ENCODE measurements around the gene TFAM.

The TFAM gene

GRCh38 chr10:58384999-58385783, at the start of gene TFAM:
TFAM (plus strand) TSS chr10:58385410; CDS start chr10:58385548, 138 bp downstream.
- peak; percentile 92 for DNase-seq
- in situ Hi-C loops (cut with HindIII; ENCODE audit: low pct_ligation_motif_present, low pct_unique_long_range_greater_than_20kb, low sequenced_read_pairs), result no loop called here

GRCh38 chr10:58336242-58336641, 49.0 kb upstream of the TFAM start:
- in situ Hi-C loops (cut with HindIII; ENCODE audit: low pct_ligation_motif_present, low pct_unique_long_range_greater_than_20kb, low sequenced_read_pairs), result no loop called here
- DNase-seq, result no peak

GRCh38 chr10:58341422-58341821, 43.8 kb upstream of the TFAM start:
- no peak for DNase-seq
- in situ Hi-C loops (cut with HindIII; ENCODE audit: low pct_ligation_motif_present, low pct_unique_long_range_greater_than_20kb, low sequenced_read_pairs), result no loop called here

- DNase-seq, result no peak
- in situ Hi-C loops (cut with HindIII; ENCODE audit: low pct_ligation_motif_present, low pct_unique_long_range_greater_than_20kb, low sequenced_read_pairs), result no loop called here
These were observed 43.3 kb upstream of the TFAM start for GRCh38 chr10:58341947-58342346.

- in situ Hi-C loops (cut with HindIII; ENCODE audit: low pct_ligation_motif_present, low pct_unique_long_range_greater_than_20kb, low sequenced_read_pairs), result no loop called here
- DNase-seq, result no peak
These were observed 37.2 kb upstream of the TFAM start for GRCh38 chr10:58347967-58348366.

- in situ Hi-C loops (cut with HindIII; ENCODE audit: low pct_ligation_motif_present, low pct_unique_long_range_greater_than_20kb, low sequenced_read_pairs), result no loop called here
- no peak for DNase-seq
These were observed 36.6 kb upstream of the TFAM start for GRCh38 chr10:58348571-58349033.

- no peak for DNase-seq
- in situ Hi-C loops (cut with HindIII; ENCODE audit: low pct_ligation_motif_present, low pct_unique_long_range_greater_than_20kb, low sequenced_read_pairs), result no loop called here
These were observed 35.2 kb upstream of the TFAM start for GRCh38 chr10:58350023-58350422.

- no peak for DNase-seq
These were observed 34.4 kb upstream of the TFAM start for GRCh38 chr10:58350619-58351323.

GRCh38 chr10:58351616-58352578, 33.3 kb upstream of the TFAM start:
- no peak for DNase-seq

More at GRCh38 chr10:58350619-58351323, 34.4 kb upstream of the TFAM start:
- in situ Hi-C loops (cut with HindIII; ENCODE audit: low pct_ligation_motif_present, low pct_unique_long_range_greater_than_20kb, low sequenced_read_pairs), result no loop called here

GRCh38 chr10:58352956-58353610, 32.1 kb upstream of the TFAM start:
- in situ Hi-C loops (cut with HindIII; ENCODE audit: low pct_ligation_motif_present, low pct_unique_long_range_greater_than_20kb, low sequenced_read_pairs), result no loop called here
- no peak for DNase-seq

More at GRCh38 chr10:58351616-58352578, 33.3 kb upstream of the TFAM start:
- in situ Hi-C loops (cut with HindIII; ENCODE audit: low pct_ligation_motif_present, low pct_unique_long_range_greater_than_20kb, low sequenced_read_pairs), result no loop called here

GRCh38 chr10:58356756-58357155, 28.5 kb upstream of the TFAM start:
- in situ Hi-C loops (cut with HindIII; ENCODE audit: low pct_ligation_motif_present, low pct_unique_long_range_greater_than_20kb, low sequenced_read_pairs), result no loop called here
- no peak for DNase-seq

- in situ Hi-C loops (cut with HindIII; ENCODE audit: low pct_ligation_motif_present, low pct_unique_long_range_greater_than_20kb, low sequenced_read_pairs), result no loop called here
- DNase-seq, result no peak
These were observed 26.8 kb upstream of the TFAM start for GRCh38 chr10:58358314-58358933.

GRCh38 chr10:58358947-58359346, 26.3 kb upstream of the TFAM start:
- in situ Hi-C loops (cut with HindIII; ENCODE audit: low pct_ligation_motif_present, low pct_unique_long_range_greater_than_20kb, low sequenced_read_pairs), result no loop called here
- no peak for DNase-seq

GRCh38 chr10:58359541-58359940, 25.7 kb upstream of the TFAM start:
- DNase-seq, result no peak
- in situ Hi-C loops (cut with HindIII; ENCODE audit: low pct_ligation_motif_present, low pct_unique_long_range_greater_than_20kb, low sequenced_read_pairs), result no loop called here

GRCh38 chr10:58360412-58361004, 24.7 kb upstream of the TFAM start:
- in situ Hi-C loops (cut with HindIII; ENCODE audit: low pct_ligation_motif_present, low pct_unique_long_range_greater_than_20kb, low sequenced_read_pairs), result no loop called here
- DNase-seq, result no peak

GRCh38 chr10:58361353-58361752, 23.9 kb upstream of the TFAM start:
- DNase-seq, result no peak
- in situ Hi-C loops (cut with HindIII; ENCODE audit: low pct_ligation_motif_present, low pct_unique_long_range_greater_than_20kb, low sequenced_read_pairs), result no loop called here

GRCh38 chr10:58362027-58362789, 23.0 kb upstream of the TFAM start:
- DNase-seq, result no peak
- in situ Hi-C loops (cut with HindIII; ENCODE audit: low pct_ligation_motif_present, low pct_unique_long_range_greater_than_20kb, low sequenced_read_pairs), result no loop called here

Measured in ACHN (cell line).